WI38 (cell line): Measurements from ENCODE around the gene ARL15.

Source experiments
- H3K4me3 ChIP-seq: 2 replicates; pipeline ENCODE4 v1.5.1; 2011; ENCODE audit warnings: low read depth, mild to moderate bottlenecking, control low read depth, low read length
- TF ChIP-seq, protein P1 (sequence below): IDR thresholded peaks from 2 replicates; pipeline ENCODE4 v1.5.1; 2012; ENCODE audit warnings: low read depth, mild to moderate bottlenecking, control low read depth, low read length

The ARL15 gene

GRCh38 chr5:54282876-54283275 is 27.5 kb downstream of the ARL15 start:
- TF ChIP-seq, protein P1, sequence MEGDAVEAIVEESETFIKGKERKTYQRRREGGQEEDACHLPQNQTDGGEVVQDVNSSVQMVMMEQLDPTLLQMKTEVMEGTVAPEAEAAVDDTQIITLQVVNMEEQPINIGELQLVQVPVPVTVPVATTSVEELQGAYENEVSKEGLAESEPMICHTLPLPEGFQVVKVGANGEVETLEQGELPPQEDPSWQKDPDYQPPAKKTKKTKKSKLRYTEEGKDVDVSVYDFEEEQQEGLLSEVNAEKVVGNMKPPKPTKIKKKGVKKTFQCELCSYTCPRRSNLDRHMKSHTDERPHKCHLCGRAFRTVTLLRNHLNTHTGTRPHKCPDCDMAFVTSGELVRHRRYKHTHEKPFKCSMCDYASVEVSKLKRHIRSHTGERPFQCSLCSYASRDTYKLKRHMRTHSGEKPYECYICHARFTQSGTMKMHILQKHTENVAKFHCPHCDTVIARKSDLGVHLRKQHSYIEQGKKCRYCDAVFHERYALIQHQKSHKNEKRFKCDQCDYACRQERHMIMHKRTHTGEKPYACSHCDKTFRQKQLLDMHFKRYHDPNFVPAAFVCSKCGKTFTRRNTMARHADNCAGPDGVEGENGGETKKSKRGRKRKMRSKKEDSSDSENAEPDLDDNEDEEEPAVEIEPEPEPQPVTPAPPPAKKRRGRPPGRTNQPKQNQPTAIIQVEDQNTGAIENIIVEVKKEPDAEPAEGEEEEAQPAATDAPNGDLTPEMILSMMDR = no peak
- no peak overlapping the region for H3K4me3 ChIP-seq

- no peak overlapping the region for H3K4me3 ChIP-seq
- TF ChIP-seq, protein P1 = no peak
These were observed 28.2 kb downstream of the ARL15 start for GRCh38 chr5:54281960-54282692.

DNA sequence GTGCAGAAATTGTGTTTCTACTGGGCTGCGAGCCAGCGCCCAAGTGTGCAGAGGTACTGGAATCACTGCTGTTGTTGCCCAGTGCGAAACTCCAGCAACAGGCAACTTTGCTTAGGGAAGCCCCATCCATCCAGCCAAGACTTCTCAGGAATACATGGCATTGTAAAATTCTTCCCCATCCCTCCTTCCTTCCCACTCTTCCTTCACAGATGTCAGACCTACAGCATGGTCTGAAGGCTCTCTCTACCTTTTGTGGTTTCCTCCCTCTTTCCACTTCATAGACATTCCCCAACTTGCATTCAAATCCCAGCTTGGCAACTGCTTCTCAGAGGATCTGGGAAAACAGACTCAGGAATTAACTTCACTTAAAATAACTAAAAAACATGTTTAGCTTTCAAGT is 30.4 kb downstream of the ARL15 start:
- TF ChIP-seq, protein P1 = no peak
- H3K4me3 ChIP-seq = no peak overlapping the region

DNA sequence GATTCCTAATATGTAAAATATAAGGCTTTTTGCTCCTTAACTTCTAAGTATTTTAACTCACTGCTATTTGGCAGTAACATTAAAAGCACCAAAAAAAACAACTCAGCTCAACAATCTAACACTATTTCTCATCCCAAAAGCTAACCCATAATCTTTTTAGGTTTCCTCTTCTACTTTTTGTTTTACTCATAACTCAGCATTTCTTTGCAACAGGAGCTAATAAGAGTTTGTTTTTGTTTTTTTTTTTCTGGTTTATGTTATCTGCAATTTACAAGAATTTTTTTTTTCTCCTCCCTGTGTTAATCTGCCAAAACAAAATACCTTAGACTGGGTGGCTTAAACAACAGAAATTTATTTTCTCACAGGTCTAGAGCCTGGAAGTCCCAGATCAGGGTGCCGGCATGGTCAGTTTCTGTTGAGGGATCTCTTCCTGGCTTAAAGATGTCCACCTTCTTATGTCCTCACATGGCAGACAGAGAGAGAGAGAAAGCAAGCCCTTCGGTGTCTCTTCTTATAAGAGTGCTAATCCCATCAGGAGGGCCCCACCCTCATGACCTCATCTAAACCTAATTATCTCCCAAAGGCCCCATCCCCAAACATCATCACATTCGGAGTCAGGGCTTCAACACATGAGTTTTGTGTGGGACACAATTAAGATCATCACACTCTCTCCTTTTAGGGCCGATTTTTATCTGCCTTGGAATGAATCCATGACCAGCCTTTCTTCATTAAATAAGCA is 31.2 kb downstream of the ARL15 start:
- TF ChIP-seq, protein P1 = no peak
- no peak overlapping the region for H3K4me3 ChIP-seq

DNA sequence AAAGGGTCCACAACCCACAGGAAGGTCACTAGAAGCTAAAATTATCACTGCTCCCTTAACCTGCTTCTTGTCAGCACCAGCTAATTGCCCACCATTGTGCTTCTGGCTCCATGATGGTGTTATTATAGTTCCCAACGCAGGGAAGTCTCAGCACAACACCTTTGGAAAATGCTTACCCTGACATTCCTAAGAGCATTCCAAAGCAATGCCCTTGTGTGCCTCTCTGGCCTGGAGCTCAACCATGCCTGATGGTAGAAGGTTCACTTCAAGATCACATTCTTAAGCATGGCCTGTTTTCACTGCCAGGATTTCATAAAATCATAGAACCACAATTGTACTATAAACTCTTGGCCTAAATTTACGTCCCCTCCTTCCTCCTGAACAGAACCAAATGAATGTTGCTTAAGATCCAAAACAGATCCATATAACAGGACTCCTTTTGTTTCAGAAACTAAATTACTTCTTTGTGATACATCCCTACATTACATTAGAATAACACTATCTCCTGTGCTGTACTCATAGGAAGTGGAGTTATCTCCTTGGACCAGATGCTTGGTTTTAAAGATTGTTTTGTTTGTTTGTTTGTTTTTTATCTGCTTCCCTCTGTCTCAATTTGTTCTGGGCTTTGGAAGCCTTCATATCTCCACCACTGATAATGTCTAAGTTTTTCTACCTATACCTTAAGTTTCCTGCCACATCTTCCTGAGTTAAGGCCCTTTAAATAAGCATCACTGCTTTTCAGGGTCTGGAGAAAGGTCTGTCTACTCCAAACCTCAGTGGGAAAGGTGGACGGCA is 32.1 kb downstream of the ARL15 start:
- TF ChIP-seq, protein P1 = no peak
- H3K4me3 ChIP-seq = no peak overlapping the region

DNA sequence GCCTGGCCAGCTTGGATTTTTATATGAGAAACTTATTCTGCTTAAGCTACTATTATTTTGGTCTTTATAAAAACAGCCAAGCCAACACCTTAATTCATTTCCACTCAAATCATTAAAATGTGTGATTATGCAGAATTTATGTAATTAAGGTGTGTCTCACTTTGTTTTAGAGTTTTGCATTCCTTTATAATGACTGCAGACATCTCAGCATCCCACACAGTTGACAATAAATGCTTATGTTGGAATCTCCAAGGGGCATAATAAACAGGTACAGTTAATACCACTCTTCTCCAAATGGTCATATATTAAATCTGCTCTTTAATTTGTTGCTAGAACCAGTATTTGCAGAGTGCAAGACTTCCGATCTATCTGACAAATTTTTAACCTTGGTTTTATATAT is 34.3 kb downstream of the ARL15 start:
- TF ChIP-seq, protein P1 = no peak
- no peak overlapping the region for H3K4me3 ChIP-seq
